SU-DHL-6 (cell line): ENCODE data around the gene HDAC7.

ENCODE experiments used
- H2AFZ ChIP-seq: fragments of 200-600 bp; sonication (generic); 2 replicates; pipeline ENCODE4 v1.6.1; 2014; ENCODE audit warnings: low read depth, mild to moderate bottlenecking, moderate library complexity, mixed read lengths, antibody characterized with exemption, low read length; ENCODE audit not compliant: severe bottlenecking
- H3F3A ChIP-seq: fragments of 200-600 bp; shearing (Covaris generic); 2 replicates; pipeline ENCODE4 v1.6.0; 2016; ENCODE audit warnings: antibody characterized with exemption, mild to moderate bottlenecking; ENCODE audit not compliant: insufficient read depth
- H3K27ac ChIP-seq: fragments of 200-600 bp; sonication (generic); 2 replicates; pipeline ENCODE4 v1.5.1; 2016; ENCODE audit warnings: low read depth, mild to moderate bottlenecking, low read length, moderate library complexity, mixed read lengths
- H3K27me3 ChIP-seq: fragments of 200-600 bp; sonication (generic), shearing (Covaris generic); 2 replicates; pipeline ENCODE4 v1.6.0; 2014; ENCODE audit warnings: mild to moderate bottlenecking, low read length
- H3K36me3 ChIP-seq: fragments of 200-600 bp; sonication (generic); 2 replicates; pipeline ENCODE4 v1.6.1; 2014; ENCODE audit warnings: mild to moderate bottlenecking, low read length, mixed read lengths
- H3K4me2 ChIP-seq: fragments of 300-600, 200-600 bp; shearing (Covaris generic), sonication (generic); 2 replicates; pipeline ENCODE4 v1.6.0; 2014; ENCODE audit warnings: low read length, low read depth, mild to moderate bottlenecking; ENCODE audit not compliant: poor library complexity, severe bottlenecking
- H3K4me3 ChIP-seq: fragments of 200-600 bp; sonication (generic); 2 replicates; pipeline ENCODE4 v1.5.1; 2014; ENCODE audit warnings: antibody characterized with exemption, low read length, mild to moderate bottlenecking, mixed read lengths; ENCODE audit not compliant: insufficient read depth, poor library complexity, severe bottlenecking
- H3K79me2 ChIP-seq: fragments of 200-600 bp; sonication (generic); 2 replicates; pipeline ENCODE4 v1.6.1; 2014; ENCODE audit warnings: mild to moderate bottlenecking, low read length, moderate library complexity; ENCODE audit not compliant: insufficient read depth
- H3K9ac ChIP-seq: fragments of 200-600 bp; sonication (generic); 2 replicates; pipeline ENCODE4 v1.7.0; 2014; ENCODE audit warnings: mild to moderate bottlenecking, low read length
- H3K9me2 ChIP-seq: fragments of 200-600 bp; sonication (generic); replicated peaks from 2 replicates; pipeline ENCODE4 v1.6.1; 2014; ENCODE audit warnings: low read length; ENCODE audit not compliant: insufficient read depth
- H3K9me3 ChIP-seq: fragments of 200-600 bp; sonication (generic); 2 replicates; pipeline ENCODE4 v1.6.1; 2014; ENCODE audit warnings: low read length, mixed read lengths; ENCODE audit not compliant: insufficient read depth
- H4K20me1 ChIP-seq: fragments of 200-600 bp; sonication (generic); 2 replicates; pipeline ENCODE4 v1.6.1; 2014; ENCODE audit warnings: low read depth, mild to moderate bottlenecking, antibody characterized with exemption, low read length, moderate library complexity, mixed read lengths
- CTCF ChIP-seq: fragments of 200-600 bp; sonication (generic); IDR thresholded peaks from one replicate; pipeline ENCODE4 v1.5.1; 2017; ENCODE audit warnings: antibody characterized with exemption, mild to moderate bottlenecking, low read length, moderate library complexity; ENCODE audit not compliant: insufficient read depth, poor library complexity, severe bottlenecking
- EZH2phosphoT487 ChIP-seq: fragments of 200-600 bp; sonication (generic), shearing (Covaris generic); conservative IDR thresholded peaks from 2 replicates; pipeline ENCODE4 v1.6.1; 2018; ENCODE audit warnings: mild to moderate bottlenecking, antibody characterized with exemption, low read length, moderate library complexity, mixed read lengths

Gene HDAC7

GRCh38 chr12:47779301-47779942, 40.3 kb downstream of the HDAC7 start:
- peak overlapping the region; percentile 79 for H2AFZ ChIP-seq
- H3K9me3 ChIP-seq = no peaks in the 10 kb centered on the region
- 0 out of 2 replicates have a peak, but pooled peaks cover 11% of the 10 kb centered on the region for H3F3A ChIP-seq
- no peaks in the 10 kb centered on the region for H3K27me3 ChIP-seq
- H3K9ac ChIP-seq = no peak overlapping the region; the same call in 1 of the 2 replicates
- H3K79me2 ChIP-seq = no peaks in the 10 kb centered on the region
- no peak overlapping the region for H3K4me3 ChIP-seq
- H3K4me2 ChIP-seq = peak overlapping the region; percentile 28
- H3K27ac ChIP-seq = 0 out of 2 replicates have a peak overlapping the region, but pooled peaks have one; percentile 13
- TF ChIP-seq EZH2phosphoT487 (no peak), CTCF (peak; percentile 92)
- H3K36me3 ChIP-seq = no peaks in the 10 kb centered on the region
- no peaks in the 10 kb centered on the region for H3K9me2 ChIP-seq
- no peaks in the 10 kb centered on the region for H4K20me1 ChIP-seq

- H3K4me3 ChIP-seq = no peak overlapping the region
- no peaks in the 10 kb centered on the region for H3K9me3 ChIP-seq
- no peaks in the 10 kb centered on the region for H3K27me3 ChIP-seq
- 0 out of 2 replicates have a peak, but pooled peaks cover 11% of the 10 kb centered on the region for H3F3A ChIP-seq
- H2AFZ ChIP-seq = no peak overlapping the region
- H3K79me2 ChIP-seq = no peaks in the 10 kb centered on the region
- no peaks in the 10 kb centered on the region for H3K36me3 ChIP-seq
- no peak for TF ChIP-seq CTCF
- no peak for TF ChIP-seq EZH2phosphoT487
- H4K20me1 ChIP-seq = no peaks in the 10 kb centered on the region
- H3K9me2 ChIP-seq = no peaks in the 10 kb centered on the region
- no peak overlapping the region for H3K4me2 ChIP-seq
- H3K9ac ChIP-seq = no peak overlapping the region
- no peak overlapping the region for H3K27ac ChIP-seq
These were observed 40.8 kb downstream of the HDAC7 start for GRCh38 chr12:47778881-47779280.

GRCh38 chr12:47777741-47778558, 41.8 kb downstream of the HDAC7 start:
- Histone ChIP-seq H3K4me2 (no peak overlapping the region), H3K9me2 (no peaks in the 10 kb centered on the region), H3K27me3 (no peaks in the 10 kb centered on the region), H3K27ac (no peak overlapping the region), H3K9ac (no peak overlapping the region), H3F3A (0 out of 2 replicates have a peak, but pooled peaks cover 11% of the 10 kb centered on the region), H3K36me3 (no peaks in the 10 kb centered on the region), H3K79me2 (no peaks in the 10 kb centered on the region), H3K4me3 (no peak overlapping the region), H3K9me3 (no peaks in the 10 kb centered on the region), H2AFZ (no peak overlapping the region), H4K20me1 (no peaks in the 10 kb centered on the region)
- TF ChIP-seq CTCF (no peak), EZH2phosphoT487 (no peak)
